Activated CD4-positive, alpha-beta T cell treated with anti-CD3 and anti-CD28 coated beads, Interleukin-2, amount 50 U/mL, for 24 hours (primary cell): ENCODE measurements around the gene XAGE1A.
"Not testable (repeated sequence)": the region's sequence is repeated elsewhere in the genome, so short reads cannot be mapped to it uniquely, and the experiment has no call there.

Source experiments
- DNase-seq, 2 donors: peaks; one replicate each; pipeline ENCODE4 v3.0.0-alpha.2; 2020; ENCODE audit warnings: low read depth in 1 of 2, low spot score in 1 of 2

XAGE1A gene, protein sequence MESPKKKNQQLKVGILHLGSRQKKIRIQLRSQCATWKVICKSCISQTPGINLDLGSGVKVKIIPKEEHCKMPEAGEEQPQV

DNA sequence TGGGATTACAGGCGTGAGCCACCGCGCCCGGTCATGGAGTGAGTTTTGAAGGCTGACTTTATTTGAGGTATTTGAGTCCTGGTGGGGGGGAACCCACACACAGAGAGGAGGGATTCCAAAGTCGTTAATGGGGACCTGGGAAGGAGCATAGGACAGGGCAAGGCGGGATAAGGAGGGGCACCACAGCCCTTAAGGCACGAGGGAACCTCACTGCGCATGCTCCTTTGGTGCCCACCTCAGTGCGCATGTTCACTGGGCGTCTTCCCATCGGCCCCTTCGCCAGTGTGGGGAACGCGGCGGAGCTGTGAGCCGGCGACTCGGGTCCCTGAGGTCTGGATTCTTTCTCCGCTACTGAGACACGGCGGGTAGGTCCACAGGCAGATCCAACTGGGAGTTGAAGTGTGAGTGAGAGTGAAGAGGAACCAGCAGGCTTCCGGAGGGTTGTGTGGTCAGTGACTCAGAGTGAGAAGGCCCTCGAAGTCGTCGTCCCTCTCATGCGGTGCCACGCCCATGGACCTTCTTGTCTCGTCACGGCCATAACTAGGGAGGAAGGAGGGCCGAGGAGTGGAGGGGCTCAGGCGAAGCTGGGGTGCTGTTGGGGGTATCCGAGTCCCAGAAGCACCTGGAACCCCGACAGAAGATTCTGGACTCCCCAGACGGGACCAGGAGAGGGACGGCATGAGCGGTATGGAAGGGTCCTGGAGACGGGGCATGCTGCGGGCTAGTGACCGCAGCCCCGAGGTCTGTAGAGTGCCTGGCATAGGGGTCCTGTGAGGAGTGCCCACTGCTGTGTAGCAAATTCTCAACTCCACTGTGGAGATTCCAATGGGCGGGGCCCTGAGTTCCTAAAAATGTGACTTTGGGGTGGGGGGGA lies at the start of gene XAGE1A:
XAGE1A (plus strand) TSS at position 264 of the 874 bp plus-strand sequence. CDS start 1,554 bp downstream, outside the sequence.
- not testable (repeated sequence) for DNase-seq

DNA sequence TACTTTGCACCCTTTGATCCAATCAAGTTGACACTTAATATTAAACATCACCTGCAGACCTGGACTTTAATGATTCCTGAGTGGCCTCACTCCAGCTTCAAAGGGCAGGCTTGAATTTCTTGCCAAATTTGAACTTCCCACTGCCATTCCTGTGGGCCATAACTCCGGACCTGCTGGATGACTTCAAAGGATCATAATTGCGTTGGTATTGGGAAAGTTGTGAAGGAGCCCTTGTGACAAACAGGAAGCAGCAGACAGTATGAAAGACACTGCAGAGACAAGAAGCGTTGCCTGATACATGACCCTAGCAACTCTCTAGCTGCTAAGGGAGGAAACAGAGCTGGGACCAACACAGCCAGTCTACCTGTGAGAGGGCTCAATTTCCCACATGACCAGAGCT lies 43.6 kb upstream of the XAGE1A start:
- DNase-seq: not testable (repeated sequence)

DNA sequence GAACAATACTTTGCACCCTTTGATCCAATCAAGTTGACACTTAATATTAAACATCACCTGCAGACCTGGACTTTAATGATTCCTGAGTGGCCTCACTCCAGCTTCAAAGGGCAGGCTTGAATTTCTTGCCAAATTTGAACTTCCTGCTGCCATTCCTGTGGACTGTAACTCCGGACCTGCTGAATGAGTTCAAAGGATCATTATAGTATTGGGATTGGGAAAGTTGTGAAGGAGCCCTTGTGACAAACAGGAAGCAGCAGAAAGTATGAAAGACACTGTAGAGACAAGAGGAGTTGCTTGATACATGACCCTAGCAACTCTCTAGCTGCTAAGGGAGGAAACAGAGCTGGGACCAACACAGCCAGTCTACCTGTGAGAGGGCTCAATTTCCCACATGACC lies 24.3 kb upstream of the XAGE1A start:
- not testable (repeated sequence) for DNase-seq

DNA sequence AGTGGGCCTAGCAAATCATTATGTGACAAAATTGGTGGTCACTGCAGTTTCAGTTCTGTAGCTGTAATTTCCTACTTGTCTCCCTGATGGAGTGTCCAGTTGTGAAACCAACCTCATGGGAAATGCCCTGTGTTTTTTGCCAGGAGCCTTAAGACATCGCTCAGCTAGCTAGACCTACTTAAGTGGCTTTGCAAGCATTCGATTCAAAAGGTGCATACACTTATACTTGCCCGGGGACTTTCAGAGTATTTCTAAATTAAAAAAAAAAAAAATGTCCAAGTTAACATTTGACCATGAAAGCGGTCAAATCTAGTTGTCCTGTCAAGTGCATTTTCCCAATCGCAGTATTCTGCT lies 788 bp downstream of the XAGE1A start:
- DNase-seq: not testable (repeated sequence)

DNA sequence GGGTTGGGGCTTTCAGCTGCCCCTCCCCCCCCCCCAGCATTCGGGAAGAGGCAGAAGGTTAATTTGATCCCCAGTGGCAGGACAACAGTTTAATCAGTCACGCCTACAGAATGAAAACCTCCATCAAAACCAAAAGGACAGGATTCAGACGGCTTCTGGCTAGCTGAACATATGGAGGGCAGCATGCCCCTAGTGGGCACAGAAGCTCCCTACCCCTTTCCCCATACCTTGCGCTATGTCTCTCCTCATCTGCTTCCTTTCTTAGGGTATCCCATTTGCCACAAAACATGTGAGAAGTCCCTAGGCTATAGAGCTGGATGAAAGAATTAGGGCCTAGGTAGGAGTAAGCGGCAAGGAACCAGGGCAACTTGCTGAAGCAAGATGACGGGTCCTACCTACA lies 5.8 kb downstream of the XAGE1A start:
- not testable (repeated sequence) for DNase-seq

DNA sequence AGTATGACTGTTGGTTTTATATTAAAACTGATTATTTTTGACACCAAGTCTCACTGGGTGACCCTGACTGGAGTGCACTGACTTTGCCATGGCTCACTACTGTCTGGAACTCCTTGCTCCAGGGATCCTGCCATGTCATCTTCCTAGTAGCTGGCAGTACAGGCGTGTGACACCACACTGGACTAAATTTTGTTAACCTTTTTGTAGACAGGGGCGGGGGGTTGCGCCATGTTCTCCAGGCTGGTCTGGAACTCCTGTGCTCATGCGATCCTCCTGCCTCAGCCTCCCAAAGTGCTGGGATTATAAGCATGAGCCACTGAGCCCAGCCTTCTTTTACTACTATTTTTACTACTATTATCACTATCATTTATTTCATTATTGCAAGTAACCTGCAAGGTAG lies 8.9 kb downstream of the XAGE1A start:
- no peak for DNase-seq

DNA sequence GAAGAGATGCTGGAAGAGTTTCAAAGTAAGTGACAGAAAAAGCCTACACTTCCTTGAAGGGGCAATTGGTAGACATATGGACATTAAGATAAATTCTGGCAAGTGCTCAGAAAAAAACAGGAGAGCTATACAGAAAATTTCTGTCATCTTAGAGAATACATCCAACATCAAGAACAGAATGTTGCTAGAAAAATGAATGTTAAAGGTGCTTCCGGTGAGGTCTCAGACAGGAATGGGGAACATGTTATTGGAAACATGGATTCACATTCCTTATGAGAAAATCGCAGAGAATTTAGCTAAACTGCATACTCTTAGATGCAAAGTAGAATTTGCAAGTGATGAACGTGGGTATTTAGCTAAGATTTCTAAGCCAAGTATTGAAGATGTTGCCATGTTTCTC lies 11.7 kb downstream of the XAGE1A start:
- no peak for DNase-seq

DNA sequence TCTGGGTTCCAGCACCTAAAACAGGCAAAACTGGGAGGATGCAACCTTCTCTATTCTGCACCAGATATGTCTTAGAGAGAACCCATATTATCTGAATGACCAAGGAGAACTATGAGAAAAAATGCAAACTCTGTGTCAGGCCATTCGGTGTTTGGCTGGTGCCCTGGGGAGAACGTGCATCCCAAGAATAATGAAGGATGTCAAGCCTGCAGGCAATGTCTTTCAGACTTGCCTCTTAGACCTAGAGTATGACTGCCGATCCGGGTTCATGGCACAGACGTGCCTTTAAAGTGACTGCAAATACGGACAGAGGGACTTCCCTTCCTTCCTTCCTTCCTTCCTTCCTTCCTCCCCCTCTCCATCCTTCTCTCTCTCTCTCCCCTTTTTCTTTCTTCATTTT lies 14.3 kb downstream of the XAGE1A start:
- no peak for DNase-seq

DNA sequence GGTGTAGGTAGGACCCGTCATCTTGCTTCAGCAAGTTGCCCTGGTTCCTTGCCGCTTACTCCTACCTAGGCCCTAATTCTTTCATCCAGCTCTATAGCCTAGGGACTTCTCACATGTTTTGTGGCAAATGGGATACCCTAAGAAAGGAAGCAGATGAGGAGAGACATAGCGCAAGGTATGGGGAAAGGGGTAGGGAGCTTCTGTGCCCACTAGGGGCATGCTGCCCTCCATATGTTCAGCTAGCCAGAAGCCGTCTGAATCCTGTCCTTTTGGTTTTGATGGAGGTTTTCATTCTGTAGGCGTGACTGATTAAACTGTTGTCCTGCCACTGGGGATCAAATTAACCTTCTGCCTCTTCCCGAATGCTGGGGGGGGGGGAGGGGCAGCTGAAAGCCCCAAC lies 15.5 kb downstream of the XAGE1A start:
- not testable (repeated sequence) for DNase-seq

DNA sequence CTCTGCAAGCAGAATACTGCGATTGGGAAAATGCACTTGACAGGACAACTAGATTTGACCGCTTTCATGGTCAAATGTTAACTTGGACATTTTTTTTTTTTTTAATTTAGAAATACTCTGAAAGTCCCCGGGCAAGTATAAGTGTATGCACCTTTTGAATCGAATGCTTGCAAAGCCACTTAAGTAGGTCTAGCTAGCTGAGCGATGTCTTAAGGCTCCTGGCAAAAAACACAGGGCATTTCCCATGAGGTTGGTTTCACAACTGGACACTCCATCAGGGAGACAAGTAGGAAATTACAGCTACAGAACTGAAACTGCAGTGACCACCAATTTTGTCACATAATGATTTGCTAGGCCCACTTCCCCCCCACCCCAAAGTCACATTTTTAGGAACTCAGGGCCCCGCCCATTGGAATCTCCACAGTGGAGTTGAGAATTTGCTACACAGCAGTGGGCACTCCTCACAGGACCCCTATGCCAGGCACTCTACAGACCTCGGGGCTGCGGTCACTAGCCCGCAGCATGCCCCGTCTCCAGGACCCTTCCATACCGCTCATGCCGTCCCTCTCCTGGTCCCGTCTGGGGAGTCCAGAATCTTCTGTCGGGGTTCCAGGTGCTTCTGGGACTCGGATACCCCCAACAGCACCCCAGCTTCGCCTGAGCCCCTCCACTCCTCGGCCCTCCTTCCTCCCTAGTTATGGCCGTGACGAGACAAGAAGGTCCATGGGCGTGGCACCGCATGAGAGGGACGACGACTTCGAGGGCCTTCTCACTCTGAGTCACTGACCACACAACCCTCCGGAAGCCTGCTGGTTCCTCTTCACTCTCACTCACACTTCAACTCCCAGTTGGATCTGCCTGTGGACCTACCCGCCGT lies 20.7 kb downstream of the XAGE1A start:
- DNase-seq: not testable (repeated sequence)

DNA sequence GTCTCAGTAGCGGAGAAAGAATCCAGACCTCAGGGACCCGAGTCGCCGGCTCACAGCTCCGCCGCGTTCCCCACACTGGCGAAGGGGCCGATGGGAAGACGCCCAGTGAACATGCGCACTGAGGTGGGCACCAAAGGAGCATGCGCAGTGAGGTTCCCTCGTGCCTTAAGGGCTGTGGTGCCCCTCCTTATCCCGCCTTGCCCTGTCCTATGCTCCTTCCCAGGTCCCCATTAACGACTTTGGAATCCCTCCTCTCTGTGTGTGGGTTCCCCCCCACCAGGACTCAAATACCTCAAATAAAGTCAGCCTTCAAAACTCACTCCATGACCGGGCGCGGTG lies 21.3 kb downstream of the XAGE1A start, which contains the start of gene XAGE1B:
XAGE1B (minus strand) TSS at position 77 of the 339 bp plus-strand sequence. CDS start 1,536 bp downstream, outside the sequence.
- not testable (repeated sequence) for DNase-seq

DNA sequence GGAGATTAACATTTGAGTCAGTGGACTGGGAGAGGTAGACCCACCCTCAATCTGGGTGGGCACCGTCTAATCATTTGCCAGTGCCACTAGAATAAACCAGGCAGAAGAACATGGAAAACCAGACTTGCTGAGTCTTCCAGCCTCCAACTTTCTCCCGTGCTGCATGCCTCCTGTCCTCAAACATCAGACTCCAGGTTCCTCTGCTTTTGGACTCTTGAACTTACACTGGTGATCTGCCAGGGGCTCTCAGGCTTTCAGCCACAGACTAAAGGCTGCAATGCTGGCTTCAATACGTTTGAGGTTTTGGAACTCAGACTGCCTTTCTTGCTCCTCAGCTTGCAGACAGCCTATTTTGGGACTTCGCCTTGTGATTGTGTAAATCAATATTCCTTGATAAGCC lies 45.4 kb downstream of the XAGE1A start:
- DNase-seq: not testable (repeated sequence)

DNA sequence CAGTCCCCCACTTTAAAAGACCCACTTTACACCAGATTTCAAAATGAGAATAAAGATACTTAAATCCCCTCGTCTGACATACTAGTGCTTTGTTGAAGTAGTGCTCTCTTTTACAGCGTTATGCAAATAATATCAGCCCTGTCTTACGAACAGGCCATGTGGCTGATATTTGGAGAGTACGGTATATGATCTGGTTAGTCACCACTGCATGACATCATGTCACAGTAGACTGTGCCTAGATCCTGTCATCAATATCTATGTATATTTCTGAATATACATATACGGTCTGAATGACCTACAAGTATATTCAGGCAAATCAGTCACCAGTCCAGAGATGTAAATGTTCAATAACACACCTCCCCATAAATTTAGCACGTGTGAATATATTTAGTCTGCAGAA lies 46.7 kb downstream of the XAGE1A start:
- DNase-seq: no peak

DNA sequence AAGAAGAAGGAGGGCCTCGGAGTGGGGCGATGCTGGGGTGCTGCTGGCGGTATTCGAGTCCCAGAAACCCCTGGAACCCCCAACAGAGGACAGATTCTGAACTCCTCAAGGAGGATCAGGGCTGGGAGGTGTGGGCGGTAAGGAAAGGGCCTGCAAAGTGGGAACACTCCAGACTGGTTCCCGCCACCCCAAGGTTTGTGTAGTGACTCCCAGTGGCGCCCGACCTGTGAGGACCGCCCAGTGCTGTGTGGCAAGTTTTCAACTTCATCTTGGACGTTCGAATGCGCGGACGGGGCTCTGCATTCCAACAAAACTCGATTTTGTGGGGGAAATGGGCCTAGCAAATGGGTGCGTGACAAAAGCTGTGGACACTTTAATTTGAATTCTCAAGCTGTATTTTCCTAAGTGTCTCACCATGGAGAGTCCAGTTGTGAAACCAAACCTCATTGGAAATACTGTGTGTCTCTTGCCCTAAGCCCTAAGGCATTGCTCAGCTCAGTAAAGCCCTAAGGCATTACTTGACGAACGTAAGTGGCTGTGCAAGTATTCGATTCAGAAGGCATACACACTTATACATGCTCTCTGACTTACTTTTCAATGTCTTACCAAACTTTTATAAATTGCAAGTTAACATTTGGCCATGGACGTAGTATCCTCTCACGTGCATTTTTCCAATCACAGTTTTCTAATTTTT lies 48.7 kb downstream of the XAGE1A start:
- no peak for DNase-seq

DNA sequence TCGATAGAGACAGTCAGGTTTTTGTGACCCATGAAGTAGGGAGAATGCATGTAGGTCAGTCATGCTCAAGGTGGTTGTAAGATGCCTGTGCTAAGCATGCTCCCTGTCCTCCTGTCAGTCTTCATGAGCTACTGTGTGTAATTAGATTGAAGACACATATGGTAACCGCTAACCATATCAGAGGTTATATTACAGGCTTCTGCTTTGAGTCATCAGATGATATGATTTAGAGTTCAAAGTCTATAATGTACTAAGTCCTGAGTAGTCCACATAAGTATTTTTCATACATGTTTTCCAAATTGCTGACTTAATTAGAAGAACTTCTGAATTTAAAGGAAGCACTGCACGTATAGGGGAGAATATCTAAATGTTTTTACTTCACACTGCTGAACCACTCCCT lies 53.2 kb downstream of the XAGE1A start:
- not testable (repeated sequence) for DNase-seq
